Left lobe of liver (tissue), 2 donors: ENCODE results near the gene MACO1. TPM values are rescaled to one million over a fixed set of nuclear protein-coding genes. Genes with fewer than 3 reads are reported as not detected.
A peak's percentile ranks its signal among the peaks of the same experiment; 100 is the strongest.
"Not testable (repeated sequence)": the region's sequence is repeated elsewhere in the genome, so short reads cannot be mapped to it uniquely, and the experiment has no call there.

Source experiments
- ATAC-seq: fragments of 200-7000 bp; cut with Tn5 transposase; one replicate; pipeline ENCODE4 v1.9.1; 2020; ENCODE audit warnings: mild to moderate bottlenecking, moderate library complexity
- DNase-seq: peaks from one replicate; pipeline ENCODE4 v3.0.0-alpha.2; 2020; ENCODE audit warnings: low spot score
- total RNA-seq: library from RNA; stranded (reverse); gene quantifications from one replicate; pipeline ENCODE4 v1.2.1, GENCODE V29; 2021
- donor health status: DM: no; HTN: no; CAD: no; lungs with moderate emphysema.
- donor health status: DM: no; HTN: yes; CAD: no.

MACO1 gene, protein sequence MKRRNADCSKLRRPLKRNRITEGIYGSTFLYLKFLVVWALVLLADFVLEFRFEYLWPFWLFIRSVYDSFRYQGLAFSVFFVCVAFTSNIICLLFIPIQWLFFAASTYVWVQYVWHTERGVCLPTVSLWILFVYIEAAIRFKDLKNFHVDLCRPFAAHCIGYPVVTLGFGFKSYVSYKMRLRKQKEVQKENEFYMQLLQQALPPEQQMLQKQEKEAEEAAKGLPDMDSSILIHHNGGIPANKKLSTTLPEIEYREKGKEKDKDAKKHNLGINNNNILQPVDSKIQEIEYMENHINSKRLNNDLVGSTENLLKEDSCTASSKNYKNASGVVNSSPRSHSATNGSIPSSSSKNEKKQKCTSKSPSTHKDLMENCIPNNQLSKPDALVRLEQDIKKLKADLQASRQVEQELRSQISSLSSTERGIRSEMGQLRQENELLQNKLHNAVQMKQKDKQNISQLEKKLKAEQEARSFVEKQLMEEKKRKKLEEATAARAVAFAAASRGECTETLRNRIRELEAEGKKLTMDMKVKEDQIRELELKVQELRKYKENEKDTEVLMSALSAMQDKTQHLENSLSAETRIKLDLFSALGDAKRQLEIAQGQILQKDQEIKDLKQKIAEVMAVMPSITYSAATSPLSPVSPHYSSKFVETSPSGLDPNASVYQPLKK
- total RNA-seq = 34.0 TPM

DNA sequence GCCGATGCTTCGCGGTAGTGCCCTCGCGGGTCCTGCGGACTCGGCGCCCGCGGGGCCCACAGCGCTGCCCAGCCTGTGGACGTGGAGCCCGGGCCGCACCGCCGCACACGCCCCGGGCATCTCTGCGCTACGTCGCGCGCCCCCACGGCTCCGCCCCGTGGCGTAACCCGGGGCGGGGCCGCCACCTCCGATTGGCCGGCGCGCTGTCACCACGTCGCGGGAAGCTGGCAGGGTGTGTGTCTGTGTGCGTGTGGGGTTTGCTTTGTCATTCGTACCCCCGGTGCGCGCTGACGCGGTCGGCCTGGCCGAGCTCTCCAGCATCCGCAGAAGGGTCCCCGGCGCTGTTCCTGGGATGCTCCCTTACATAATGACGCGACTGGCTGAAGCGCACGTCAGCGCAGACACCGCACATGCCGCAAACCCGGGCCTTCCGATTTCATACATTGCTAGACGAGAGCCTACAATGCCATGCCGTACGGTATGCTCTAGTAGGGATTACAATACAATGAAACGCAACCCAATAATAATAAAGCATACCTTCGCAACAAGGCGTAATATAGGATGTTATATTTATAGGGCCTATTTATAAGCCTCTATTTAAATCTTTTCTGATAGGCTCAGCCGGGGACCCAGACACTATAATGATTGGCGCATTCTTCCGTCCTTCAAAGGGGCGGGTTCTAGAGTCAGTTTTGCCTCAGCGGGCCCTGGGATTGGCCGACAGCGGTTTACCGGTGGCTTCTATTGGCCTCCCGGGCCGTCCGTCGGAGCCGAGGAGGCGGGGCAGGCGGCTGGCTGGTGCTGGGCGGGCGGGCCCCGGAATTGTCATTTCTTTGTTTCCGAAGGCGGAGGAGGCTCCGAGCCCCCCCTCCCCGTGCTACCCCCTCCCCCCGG lies at the start of gene MACO1:
Gene MACO1 (plus strand): TSS at position 825 of the 894 bp plus-strand sequence. CDS start 202 bp downstream, outside the sequence.
- peak; percentile 99 for DNase-seq
- peak; percentile 81 for ATAC-seq

DNA sequence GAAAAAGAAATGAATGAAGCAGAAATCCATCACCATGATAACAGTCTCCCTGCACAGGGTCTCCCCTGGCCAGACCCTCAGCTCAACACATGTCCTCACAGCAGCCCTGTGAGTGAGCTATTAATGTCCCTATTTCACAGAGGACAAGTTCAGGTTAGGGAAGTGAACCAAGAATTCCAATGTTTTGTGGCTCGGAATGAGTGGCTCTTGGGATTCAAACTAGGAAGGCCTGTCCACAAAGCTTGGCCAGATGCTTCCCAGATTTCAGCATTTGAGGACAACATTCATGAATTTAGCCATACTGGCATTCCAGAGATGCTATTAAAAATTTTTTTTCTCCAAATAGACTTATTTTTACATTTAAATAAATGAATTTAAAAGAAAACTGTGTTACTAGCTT lies 48.2 kb upstream of the MACO1 start:
- DNase-seq, ATAC-seq: not testable (repeated sequence)

DNA sequence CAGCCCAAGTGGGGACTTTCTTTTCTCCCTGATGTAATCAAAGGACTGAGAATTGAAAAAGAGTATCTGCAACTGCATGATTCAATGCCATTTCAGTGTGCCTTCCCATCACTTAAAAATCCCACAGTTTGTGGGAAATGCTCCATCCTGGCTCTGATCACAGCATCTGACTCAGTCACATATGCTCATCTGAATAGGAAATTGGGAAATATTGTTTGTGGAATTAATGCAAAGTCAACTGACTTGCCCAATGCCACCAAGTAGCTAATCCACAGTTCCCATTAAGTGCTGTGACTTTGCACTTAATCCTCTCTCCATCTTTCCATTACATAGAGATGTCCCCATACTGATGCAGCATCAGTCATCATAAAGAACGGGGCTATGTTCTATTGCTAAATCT lies 47.6 kb upstream of the MACO1 start:
- not testable (repeated sequence) for ATAC-seq, DNase-seq

DNA sequence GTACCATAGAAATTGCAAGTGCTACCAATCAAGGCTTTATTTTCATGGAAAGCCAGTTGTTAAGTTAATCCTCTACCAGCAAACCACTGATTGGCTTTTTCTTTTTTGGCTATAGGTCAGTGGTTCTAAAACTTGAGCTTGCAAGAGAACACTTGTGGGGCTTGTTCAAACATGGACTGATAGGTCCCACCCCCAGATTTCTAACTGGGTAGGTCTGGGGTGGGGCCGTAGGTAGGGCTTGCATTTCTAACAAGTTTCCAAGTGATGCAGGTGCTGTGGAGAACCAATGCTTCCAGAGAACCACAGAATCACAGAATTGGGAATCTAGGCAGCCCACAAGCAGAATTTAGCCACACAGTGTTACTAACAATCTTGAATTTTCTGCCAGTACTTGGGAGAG lies 46.8 kb upstream of the MACO1 start:
- ATAC-seq, DNase-seq: not testable (repeated sequence)

DNA sequence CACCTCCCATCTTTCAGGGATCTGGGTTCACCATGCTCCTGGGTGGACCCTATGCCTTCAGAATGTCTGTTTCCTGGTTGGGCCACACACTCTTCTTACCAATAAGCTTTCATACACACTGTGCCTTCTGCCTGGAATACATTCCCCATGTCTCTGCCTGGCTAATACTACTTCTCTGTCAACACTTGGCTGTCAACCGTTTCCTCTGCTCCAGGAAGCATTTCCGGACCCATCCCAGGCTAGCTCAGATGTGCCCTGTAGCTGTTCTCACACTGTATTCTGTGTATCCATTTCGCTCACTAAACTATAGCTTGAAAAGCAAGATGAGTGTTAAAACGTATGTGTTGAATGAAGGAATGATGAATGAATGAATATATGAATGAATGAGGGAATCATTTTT lies 43.6 kb upstream of the MACO1 start:
- DNase-seq = not testable (repeated sequence)
- peak; percentile 29 for ATAC-seq

DNA sequence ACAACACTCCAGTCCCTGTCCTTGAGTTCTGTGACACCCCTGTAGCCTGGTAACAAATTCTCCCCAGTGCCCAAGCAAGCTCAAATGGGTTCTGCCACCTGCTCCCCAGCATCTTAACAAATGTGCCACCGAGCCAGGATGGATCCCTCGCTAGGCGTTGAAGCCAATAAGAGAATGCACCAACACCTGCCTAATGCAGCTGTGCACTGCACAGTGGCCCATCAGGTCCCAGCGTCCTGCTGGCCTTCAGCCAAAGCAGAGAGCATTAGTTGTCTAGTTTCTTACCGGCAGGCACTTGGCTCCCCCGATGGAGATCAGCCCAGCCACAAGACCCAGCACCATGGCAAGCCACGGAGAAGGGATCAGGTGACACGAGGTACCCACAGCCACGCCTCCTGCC lies 42.0 kb upstream of the MACO1 start:
- ATAC-seq, DNase-seq: not testable (repeated sequence)

DNA sequence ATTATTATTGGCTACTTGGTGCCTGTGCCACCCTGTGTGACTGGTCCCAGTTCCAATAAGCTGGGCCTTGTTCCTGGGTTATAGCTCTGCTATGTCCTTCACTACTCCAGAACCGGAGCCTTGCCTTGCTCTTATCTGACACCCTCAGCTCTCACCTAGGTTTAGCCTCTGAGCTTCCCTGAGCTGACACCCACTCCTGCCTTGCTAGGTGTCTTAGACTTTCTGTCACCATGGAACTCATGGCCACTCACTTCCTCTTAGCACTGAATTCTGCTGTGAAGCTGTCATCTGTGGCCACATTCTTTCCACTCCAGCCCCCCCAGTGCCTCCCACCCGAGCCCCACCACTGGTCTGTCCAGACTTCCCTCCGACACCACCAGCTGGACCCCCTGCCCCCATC lies 41.0 kb upstream of the MACO1 start:
- not testable (repeated sequence) for ATAC-seq, DNase-seq

DNA sequence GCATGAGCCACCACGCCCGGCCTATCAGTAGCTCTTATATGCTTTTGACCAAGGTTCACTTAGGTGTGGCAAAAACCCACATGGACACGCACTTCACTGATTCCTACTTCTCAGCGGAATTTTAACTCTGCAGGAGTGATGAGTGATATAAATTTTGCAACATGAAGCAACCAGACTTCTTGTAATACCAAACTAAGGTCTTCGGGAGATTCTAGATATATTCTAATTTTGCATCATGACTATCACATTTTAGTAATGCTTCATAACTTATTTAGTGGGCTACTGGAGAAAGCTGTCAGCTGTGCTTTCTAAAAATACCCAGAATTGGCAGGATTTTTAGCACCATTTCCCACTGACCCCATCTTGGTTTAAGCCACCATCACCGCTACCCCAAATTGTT lies 37.9 kb upstream of the MACO1 start:
- DNase-seq = no peak
- ATAC-seq = no peak

DNA sequence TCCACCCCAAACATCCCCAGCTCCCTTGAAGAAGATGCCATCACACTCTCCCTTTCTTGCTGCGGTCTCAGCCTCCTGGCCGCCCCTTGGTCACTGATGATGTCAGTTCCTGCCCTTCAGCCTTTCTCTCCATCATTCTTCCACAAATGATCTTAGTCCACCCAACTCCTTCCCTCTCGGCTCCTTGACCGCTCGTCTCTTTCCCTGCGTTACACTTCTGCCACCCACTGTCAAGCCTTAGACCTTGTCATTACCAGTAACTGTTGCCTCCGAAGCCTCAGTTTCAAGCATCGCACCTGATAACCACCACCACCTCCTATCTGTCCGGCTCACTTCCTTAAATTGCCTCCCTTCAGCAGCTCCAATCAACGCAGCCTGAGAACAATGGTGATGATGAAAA lies 33.1 kb upstream of the MACO1 start:
- ATAC-seq, DNase-seq: not testable (repeated sequence)

DNA sequence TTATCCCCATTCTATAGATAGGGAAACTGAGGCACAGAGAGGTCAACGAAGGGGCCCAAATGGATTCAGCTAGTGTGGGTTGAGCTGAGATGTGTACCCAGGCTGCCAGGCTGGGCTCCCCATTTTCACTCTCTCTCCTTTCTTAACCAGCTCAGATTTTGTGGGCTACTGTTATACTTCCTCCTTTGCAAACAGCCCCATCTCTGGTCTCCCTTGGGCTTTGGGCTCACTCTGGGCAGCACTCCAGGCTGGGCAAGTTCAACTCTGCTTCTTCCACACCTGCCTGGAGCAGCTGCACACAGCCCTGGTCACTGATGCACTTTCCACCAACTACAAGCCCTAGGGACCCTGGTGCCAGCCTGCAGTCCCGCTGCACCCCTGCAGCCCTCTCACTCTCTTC lies 32.6 kb upstream of the MACO1 start:
- DNase-seq, ATAC-seq: not testable (repeated sequence)

DNA sequence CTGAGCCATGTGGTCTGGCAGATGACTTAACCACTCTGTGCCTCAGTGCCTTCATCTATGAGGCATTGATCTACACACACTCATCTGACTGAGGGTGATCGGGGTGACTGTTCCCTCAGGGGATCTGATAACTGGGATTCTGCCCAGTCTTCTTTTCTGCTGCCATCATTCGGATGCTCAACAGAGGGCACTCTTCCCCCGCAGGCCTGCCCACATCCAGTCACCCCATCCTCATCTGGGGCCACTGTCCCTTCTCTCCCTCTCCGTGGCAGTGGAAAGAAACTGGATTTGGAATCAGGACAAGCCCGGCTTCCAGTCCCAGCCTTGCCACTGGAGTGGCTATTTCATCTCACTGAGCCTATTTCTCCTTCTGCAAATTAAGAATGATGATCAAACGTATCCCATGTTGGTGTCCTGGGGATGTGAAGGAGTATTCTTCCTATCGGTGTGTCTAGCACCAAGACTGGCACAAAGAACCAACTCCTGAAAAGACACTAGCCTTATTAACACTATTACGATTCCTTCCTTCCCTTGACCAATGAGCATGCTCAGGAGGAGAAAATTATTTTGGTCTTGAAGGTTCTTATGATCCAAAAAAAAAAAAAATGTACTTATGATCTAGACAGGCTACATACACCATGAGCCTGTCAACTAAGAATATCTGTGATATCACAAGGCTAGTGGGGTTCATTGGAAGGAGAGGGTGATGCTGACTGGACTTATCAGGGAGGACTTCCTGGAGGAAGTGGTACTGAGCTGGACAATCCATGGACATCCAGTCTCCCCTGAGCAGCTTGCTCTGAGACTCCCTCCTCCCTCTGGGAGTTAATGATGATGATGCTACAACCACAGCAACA lies 27.5 kb upstream of the MACO1 start:
- DNase-seq = not testable (repeated sequence)
- ATAC-seq = peak; percentile 99

DNA sequence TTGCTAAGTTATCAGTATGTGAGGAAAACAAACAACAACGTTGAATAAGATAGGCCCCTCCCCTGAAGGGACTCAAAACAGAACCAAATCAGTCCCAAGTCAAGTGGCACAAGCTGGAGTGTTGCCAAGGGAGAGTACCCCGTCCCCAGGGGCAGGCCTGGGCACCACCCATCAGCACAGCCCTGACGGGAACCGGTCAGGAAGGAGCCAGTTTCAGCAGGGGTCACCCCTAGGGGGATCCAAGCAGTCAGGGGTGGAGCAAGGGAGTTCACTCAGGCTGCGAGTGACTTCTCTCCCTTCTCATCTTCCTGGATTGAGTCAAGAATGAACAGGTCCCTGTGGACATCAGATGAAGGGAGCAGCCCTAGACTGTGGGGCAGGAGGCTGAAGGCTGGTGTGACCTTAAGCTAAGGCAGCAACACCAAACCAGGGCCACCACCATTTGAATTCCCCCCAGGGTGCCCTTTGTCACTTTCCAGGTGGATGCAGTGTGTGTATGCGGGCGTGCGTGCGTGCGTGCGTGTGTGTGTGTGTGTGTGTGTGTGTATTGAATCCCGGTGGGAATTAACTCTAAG lies 24.9 kb upstream of the MACO1 start:
- not testable (repeated sequence) for ATAC-seq, DNase-seq

DNA sequence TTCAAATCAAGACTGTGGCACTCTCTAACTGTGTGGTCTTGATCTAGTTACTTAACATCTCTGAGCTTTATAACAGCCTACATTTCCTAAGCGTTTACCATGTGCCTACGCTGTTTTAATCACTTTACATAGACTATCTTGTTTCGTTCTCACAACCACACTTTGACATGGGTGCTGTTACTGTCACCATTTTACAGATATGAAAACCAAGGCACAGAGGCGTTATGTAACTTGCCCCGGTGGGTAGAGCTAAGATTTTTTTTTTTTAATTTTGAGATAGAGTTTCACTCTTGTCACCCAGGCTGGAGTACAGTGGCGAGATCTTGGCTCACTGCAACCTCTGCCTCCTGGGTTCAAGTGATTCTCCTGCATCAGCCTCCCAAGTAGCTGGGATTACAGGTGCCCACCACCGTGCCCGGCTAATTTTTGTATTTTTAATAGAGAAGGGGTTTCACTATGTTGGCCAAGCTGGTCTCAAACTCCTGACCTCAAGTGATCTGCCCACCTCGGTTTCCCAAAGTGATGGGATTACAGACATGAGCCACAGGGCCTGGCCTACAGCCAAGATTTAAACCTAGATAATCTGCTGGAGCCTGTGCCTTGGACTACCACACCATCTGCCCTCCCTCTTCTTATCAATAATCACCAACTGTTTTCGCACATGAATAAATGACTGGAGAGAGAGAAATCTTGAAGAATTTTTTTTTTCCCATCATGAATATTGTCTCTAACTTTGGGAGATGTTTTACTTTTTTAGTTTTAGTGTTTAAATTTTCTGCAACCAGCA lies 20.9 kb upstream of the MACO1 start:
- not testable (repeated sequence) for DNase-seq, ATAC-seq

DNA sequence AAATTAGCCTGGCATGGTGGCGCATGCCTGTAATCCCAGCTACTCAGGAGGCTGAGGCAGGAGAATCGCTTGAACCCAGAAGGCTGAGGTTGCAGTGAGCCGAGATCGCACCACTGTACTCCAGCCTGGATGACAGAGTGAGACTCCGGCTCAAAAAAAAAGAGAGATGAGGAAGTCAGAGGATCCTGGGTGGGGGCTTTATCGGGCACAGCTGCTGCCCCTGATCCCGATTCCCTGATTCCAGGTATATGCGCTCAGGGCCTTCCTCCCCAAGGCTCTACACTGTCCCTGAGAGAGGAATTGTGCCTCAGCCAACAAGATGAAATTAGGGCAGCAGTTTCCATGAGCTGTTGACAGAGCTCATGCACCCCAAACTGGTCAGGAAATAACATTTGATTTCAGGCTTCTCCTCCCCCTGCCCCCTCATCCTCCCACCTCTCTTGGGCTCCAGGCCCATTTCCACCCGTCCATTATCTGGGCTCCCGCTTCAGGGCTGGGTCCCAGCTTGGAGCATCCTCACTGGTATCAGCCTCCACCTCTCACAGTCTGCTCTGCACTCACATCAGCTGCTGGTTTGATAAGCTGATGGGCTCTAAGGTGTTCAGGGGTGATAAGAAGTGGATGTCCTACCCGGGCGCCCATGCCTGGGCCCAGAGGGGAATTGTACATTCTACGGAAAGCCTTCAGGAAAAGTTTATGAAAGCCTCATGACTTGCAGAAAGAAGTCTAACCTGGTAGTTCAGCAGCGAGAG lies 17.6 kb upstream of the MACO1 start:
- ATAC-seq, DNase-seq: not testable (repeated sequence)

DNA sequence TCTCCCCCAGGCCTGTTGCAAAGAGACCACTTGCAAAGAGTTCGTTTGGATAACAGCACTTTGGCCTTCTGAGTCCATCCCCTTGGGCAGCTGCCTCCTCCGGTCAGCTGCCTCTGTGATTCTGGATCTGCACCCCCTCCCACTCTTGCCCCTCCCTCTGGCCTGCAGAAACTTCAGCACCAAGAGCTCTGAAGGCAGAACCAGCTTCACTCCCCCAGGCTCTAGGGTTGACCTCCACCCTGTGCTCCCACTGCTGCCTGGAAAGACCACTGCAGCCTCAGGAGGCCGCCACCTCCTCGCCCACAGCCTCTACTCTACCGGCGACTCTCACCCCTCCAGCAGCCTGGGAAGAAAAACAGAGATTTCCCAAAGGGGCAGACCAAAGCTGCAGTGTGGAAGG lies 16.5 kb upstream of the MACO1 start:
- DNase-seq, ATAC-seq: not testable (repeated sequence)

DNA sequence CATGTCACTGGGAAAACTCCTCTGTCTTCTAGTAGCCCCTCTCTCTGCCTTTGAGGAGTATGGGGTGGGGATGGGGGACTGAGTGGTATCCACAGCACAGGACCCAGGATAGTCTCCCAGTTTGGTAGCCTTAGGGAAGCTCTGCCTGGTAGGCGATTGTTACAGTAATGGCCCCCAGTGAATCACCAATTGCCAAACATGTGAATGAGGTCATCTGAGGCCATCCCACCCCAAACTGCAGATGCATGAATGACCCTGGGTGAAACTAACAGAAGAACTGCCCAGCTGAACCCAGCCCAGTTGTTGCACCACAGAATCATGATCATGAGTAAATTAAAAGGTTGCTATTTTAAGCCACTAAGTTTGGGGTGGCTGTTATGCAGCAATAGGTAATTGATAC lies 16.1 kb upstream of the MACO1 start:
- ATAC-seq = peak; percentile 10
- not testable (repeated sequence) for DNase-seq

DNA sequence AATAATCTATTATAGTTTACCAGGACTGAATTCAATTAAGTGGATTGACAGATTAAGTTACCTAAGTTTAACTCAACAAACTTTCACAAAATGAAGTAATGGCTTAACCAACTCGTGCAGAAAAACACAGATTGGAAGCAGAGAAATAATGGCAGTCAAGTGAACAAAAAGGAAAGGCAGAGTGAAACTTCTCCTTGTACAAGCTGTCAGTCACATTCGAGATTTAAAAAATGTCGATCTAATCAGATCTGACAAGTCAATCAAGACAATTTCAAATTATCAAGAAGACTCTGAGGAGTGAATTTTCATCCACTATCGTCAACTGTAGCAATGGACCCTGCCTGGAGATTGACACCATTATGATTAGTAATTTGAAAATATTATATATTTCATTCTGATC lies 13.4 kb upstream of the MACO1 start:
- ATAC-seq, DNase-seq: not testable (repeated sequence)

DNA sequence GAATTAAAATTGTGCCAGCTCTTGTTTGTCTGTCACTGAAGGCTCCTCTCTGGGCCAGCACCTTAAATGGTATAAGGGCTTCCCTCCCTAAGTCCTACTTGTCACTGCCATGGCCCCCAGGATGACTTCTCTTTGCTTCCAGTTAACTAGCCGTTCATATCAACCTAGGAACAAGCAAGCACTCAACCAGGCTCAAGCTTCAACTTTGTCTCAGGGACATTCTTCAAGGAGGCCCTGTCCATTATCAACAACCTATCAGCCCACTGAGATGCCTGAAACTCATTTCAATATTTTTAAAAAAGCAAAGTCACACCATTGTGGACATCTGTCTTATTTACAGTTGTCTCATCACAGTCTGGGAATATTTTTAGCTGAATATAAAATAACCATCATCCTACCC lies 11.4 kb upstream of the MACO1 start:
- ATAC-seq, DNase-seq: not testable (repeated sequence)
